Measurements from ENCODE around the gene MTRF1L.

The MTRF1L gene

GRCh38 chr6:153028963-153029362, 26.5 kb upstream of the MTRF1L start:
- TF ChIP-seq RARB (CRISPR knock-in tag; IDR thresholded peaks at IDR 0.05): no peak
- no peak for TF ChIP-seq ZC3H10 (CRISPR knock-in tag; IDR thresholded peaks at IDR 0.05)
- no peak for TF ChIP-seq ESRRG (CRISPR knock-in tag; IDR thresholded peaks at IDR 0.05)
- TF ChIP-seq TOX (CRISPR knock-in tag; IDR thresholded peaks at IDR 0.05; ENCODE audit: borderline replicate concordance): no peak
- TF ChIP-seq ZFP3 (CRISPR knock-in tag; IDR thresholded peaks at IDR 0.05): no peak
- TF ChIP-seq GLIS3 (CRISPR knock-in tag; IDR thresholded peaks at IDR 0.05): no peak
- TF ChIP-seq CSRNP3 (CRISPR knock-in tag; IDR thresholded peaks at IDR 0.05): no peak
- TF ChIP-seq SNAI2 (CRISPR knock-in tag; IDR thresholded peaks at IDR 0.05): no peak
- no peak for TF ChIP-seq PATZ1 (CRISPR knock-in tag; IDR thresholded peaks at IDR 0.05; ENCODE audit: borderline replicate concordance)
- no peak for TF ChIP-seq ZNF70 (CRISPR knock-in tag; IDR thresholded peaks at IDR 0.05)
- TF ChIP-seq OSR1 (CRISPR knock-in tag; IDR thresholded peaks at IDR 0.05): no peak
- no peak for TF ChIP-seq ARNTL (CRISPR knock-in tag; IDR thresholded peaks at IDR 0.05; ENCODE audit: borderline replicate concordance, low read depth)
- no peak for TF ChIP-seq ISL1 (CRISPR knock-in tag; IDR thresholded peaks at IDR 0.05)
- no peak for TF ChIP-seq ZNF8 (CRISPR knock-in tag; IDR thresholded peaks at IDR 0.05)
- TF ChIP-seq ZFP30 (CRISPR knock-in tag; IDR thresholded peaks at IDR 0.05): no peak
- TF ChIP-seq ZNF565 (CRISPR knock-in tag; conservative IDR thresholded peaks at IDR 0.05; ENCODE audit: low read depth): no peak
- ATAC-seq: no peak

- no peak for TF ChIP-seq CSDC2 (CRISPR knock-in tag; IDR thresholded peaks at IDR 0.05)
- TF ChIP-seq TCF4 (CRISPR knock-in tag; IDR thresholded peaks at IDR 0.05; ENCODE audit: borderline replicate concordance): no peak
- no peak for TF ChIP-seq CSRNP3 (CRISPR knock-in tag; IDR thresholded peaks at IDR 0.05)
- TF ChIP-seq ZNF565 (CRISPR knock-in tag; conservative IDR thresholded peaks at IDR 0.05; ENCODE audit: low read depth): no peak
- TF ChIP-seq ESRRG (CRISPR knock-in tag; IDR thresholded peaks at IDR 0.05): no peak
- no peak for TF ChIP-seq ZNF8 (CRISPR knock-in tag; IDR thresholded peaks at IDR 0.05)
- no peak for ATAC-seq
Measured at GRCh38 chr6:153028286-153028685, 25.8 kb upstream of the MTRF1L start.

GRCh38 chr6:153027480-153027879, 25.0 kb upstream of the MTRF1L start:
- ATAC-seq: no peak
- no peak for TF ChIP-seq ZFP30 (CRISPR knock-in tag; IDR thresholded peaks at IDR 0.05)
- TF ChIP-seq RARB (CRISPR knock-in tag; IDR thresholded peaks at IDR 0.05): no peak
- TF ChIP-seq TCF4 (CRISPR knock-in tag; IDR thresholded peaks at IDR 0.05; ENCODE audit: borderline replicate concordance): no peak
- no peak for TF ChIP-seq TSHZ2 (CRISPR knock-in tag; IDR thresholded peaks at IDR 0.05)
- TF ChIP-seq TOX (CRISPR knock-in tag; IDR thresholded peaks at IDR 0.05; ENCODE audit: borderline replicate concordance): no peak
- no peak for TF ChIP-seq BACH2 (CRISPR knock-in tag; IDR thresholded peaks at IDR 0.05; ENCODE audit: borderline replicate concordance)
- no peak for TF ChIP-seq CSRNP3 (CRISPR knock-in tag; IDR thresholded peaks at IDR 0.05)
- no peak for TF ChIP-seq ZC3H10 (CRISPR knock-in tag; IDR thresholded peaks at IDR 0.05)
- TF ChIP-seq CREB5 (CRISPR knock-in tag; IDR thresholded peaks at IDR 0.05; ENCODE audit: low read depth): no peak
- TF ChIP-seq ZNF8 (CRISPR knock-in tag; IDR thresholded peaks at IDR 0.05): no peak
- no peak for TF ChIP-seq ZNF565 (CRISPR knock-in tag; conservative IDR thresholded peaks at IDR 0.05; ENCODE audit: low read depth)
- TF ChIP-seq ZNF70 (CRISPR knock-in tag; IDR thresholded peaks at IDR 0.05): no peak
- TF ChIP-seq GLIS3 (CRISPR knock-in tag; IDR thresholded peaks at IDR 0.05): no peak
- TF ChIP-seq ESRRG (CRISPR knock-in tag; IDR thresholded peaks at IDR 0.05): no peak
- TF ChIP-seq CSDC2 (CRISPR knock-in tag; IDR thresholded peaks at IDR 0.05): no peak
- no peak for TF ChIP-seq SNAI2 (CRISPR knock-in tag; IDR thresholded peaks at IDR 0.05)
- no peak for TF ChIP-seq POU6F1 (CRISPR knock-in tag; IDR thresholded peaks at IDR 0.05; ENCODE audit: borderline replicate concordance, low read depth)
- TF ChIP-seq ISL1 (CRISPR knock-in tag; IDR thresholded peaks at IDR 0.05): no peak
- TF ChIP-seq OSR1 (CRISPR knock-in tag; IDR thresholded peaks at IDR 0.05): no peak
- TF ChIP-seq ZFP3 (CRISPR knock-in tag; IDR thresholded peaks at IDR 0.05): no peak
